ENCODE results near the gene LAPTM4A. TPM values are rescaled to one million over a fixed set of nuclear protein-coding genes. Genes with fewer than 3 reads are reported as not detected.
A peak's percentile ranks its signal among the peaks of the same experiment; 100 is the strongest.

The LAPTM4A gene
- total RNA-seq, 1 donor, result 249 TPM

DNA sequence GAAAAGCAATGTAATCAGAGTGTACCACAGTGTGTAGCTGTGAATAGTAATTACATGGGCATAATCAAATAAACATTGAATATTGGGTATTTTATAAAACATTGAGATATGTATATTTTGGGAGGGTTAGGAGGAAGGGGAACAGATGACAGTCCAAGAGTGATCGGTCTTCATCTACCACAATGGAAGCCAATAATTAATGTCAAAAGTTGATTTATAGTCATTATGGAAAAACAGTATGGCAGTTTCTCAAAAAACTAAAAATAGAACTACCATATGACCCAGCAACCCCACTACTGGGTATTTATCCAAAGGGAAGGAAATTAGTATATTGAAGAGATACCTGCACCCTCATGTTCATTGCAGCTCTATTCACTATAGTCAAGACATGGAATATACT, 5.8 kb upstream of the LAPTM4A start:
- H2AFZ ChIP-seq (ENCODE audit: low read length), result no peak overlapping the region
- H3K4me1 ChIP-seq (ENCODE audit: insufficient read depth, low read length), result peaks cover 17% of the 10 kb centered on the region
- H3K4me3 ChIP-seq (ENCODE audit: insufficient read depth, low read length), result no peak overlapping the region
- H3K36me3 ChIP-seq (ENCODE audit: insufficient read depth, low read length), result no peaks in the 10 kb centered on the region
- H3K9me3 ChIP-seq (ENCODE audit: low read depth, low read length), result no peaks in the 10 kb centered on the region
- DNase-seq (ENCODE audit: insufficient read length, low spot score, missing footprints), result no peak
- H3K4me2 ChIP-seq (ENCODE audit: insufficient read depth, low read length), result no peak overlapping the region
- H4K20me1 ChIP-seq (ENCODE audit: insufficient read depth, low read length), result no peaks in the 10 kb centered on the region
- H3K79me2 ChIP-seq (ENCODE audit: insufficient read depth, low read length), result no peaks in the 10 kb centered on the region
- TF ChIP-seq, protein P1, sequence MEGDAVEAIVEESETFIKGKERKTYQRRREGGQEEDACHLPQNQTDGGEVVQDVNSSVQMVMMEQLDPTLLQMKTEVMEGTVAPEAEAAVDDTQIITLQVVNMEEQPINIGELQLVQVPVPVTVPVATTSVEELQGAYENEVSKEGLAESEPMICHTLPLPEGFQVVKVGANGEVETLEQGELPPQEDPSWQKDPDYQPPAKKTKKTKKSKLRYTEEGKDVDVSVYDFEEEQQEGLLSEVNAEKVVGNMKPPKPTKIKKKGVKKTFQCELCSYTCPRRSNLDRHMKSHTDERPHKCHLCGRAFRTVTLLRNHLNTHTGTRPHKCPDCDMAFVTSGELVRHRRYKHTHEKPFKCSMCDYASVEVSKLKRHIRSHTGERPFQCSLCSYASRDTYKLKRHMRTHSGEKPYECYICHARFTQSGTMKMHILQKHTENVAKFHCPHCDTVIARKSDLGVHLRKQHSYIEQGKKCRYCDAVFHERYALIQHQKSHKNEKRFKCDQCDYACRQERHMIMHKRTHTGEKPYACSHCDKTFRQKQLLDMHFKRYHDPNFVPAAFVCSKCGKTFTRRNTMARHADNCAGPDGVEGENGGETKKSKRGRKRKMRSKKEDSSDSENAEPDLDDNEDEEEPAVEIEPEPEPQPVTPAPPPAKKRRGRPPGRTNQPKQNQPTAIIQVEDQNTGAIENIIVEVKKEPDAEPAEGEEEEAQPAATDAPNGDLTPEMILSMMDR (IDR thresholded peaks at IDR 0.05; ENCODE audit: extremely low read depth, low read depth, low read length), result no peak
- H3K27me3 ChIP-seq (ENCODE audit: insufficient read depth, low read length), result no peaks in the 10 kb centered on the region
- no peak overlapping the region for H3K27ac ChIP-seq (ENCODE audit: low read depth, low read length)

DNA sequence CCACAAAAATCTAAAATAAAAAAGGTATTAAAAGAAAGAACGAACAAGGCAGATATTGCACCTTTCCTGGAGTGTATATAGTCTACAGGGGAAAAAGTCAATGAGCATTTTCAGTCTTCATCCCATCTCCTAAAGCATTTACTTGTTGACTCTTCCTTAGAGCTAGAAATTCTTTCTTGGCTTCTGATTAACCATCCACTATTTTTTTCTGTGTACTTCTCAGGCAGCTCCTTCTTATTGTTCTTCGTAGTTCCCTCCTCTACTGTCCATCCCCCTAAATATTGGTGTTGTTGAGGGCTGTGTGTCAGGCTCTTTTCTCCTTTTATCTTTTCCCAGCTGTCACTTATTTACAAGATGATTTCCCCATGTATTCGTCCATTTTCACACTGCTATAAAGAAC, 3.5 kb upstream of the LAPTM4A start:
- Histone ChIP-seq H2AFZ (ENCODE audit: low read length) (no peak overlapping the region), H3K79me2 (ENCODE audit: insufficient read depth, low read length) (peaks cover 15% of the 10 kb centered on the region), H3K9me3 (ENCODE audit: low read depth, low read length) (no peaks in the 10 kb centered on the region), H3K4me1 (ENCODE audit: insufficient read depth, low read length) (peaks cover 9% of the 10 kb centered on the region), H3K36me3 (ENCODE audit: insufficient read depth, low read length) (no peaks in the 10 kb centered on the region), H3K27me3 (ENCODE audit: insufficient read depth, low read length) (no peaks in the 10 kb centered on the region), H3K27ac (ENCODE audit: low read depth, low read length) (no peak overlapping the region), H4K20me1 (ENCODE audit: insufficient read depth, low read length) (peaks cover 10% of the 10 kb centered on the region), H3K4me2 (ENCODE audit: insufficient read depth, low read length) (no peak overlapping the region), H3K4me3 (ENCODE audit: insufficient read depth, low read length) (no peak overlapping the region)
- no peak for DNase-seq (ENCODE audit: insufficient read length, low spot score, missing footprints)
- TF ChIP-seq, protein P1 (IDR thresholded peaks at IDR 0.05; ENCODE audit: extremely low read depth, low read depth, low read length), result no peak

DNA sequence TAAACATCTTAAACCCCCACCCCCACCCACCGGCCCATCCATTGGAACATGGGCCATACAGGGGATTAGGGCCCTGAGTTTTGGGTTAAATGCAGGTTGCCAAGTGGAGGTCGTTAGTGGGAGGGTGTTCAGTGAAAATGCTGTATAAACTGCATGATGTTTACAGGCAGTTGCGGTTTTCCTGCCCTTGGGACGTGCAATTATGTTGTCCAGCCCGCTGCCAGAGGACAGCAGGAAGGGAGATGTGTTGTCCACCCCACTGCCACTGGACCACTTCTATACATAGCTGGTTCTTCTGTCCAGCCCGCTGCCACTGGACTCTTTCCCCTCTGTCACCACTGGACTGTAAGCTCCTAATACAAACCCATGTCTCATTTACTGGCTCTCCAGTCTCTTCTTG, 2.7 kb upstream of the LAPTM4A start:
- H3K4me3 ChIP-seq (ENCODE audit: insufficient read depth, low read length), result no peak overlapping the region
- H3K27ac ChIP-seq (ENCODE audit: low read depth, low read length), result no peak overlapping the region
- no peaks in the 10 kb centered on the region for H3K36me3 ChIP-seq (ENCODE audit: insufficient read depth, low read length)
- H3K4me2 ChIP-seq (ENCODE audit: insufficient read depth, low read length), result no peak overlapping the region
- no peak overlapping the region for H2AFZ ChIP-seq (ENCODE audit: low read length)
- H3K9me3 ChIP-seq (ENCODE audit: low read depth, low read length), result no peaks in the 10 kb centered on the region
- H4K20me1 ChIP-seq (ENCODE audit: insufficient read depth, low read length), result peaks cover 18% of the 10 kb centered on the region
- TF ChIP-seq, protein P1 (IDR thresholded peaks at IDR 0.05; ENCODE audit: extremely low read depth, low read depth, low read length), result no peak
- H3K4me1 ChIP-seq (ENCODE audit: insufficient read depth, low read length), result peaks cover 17% of the 10 kb centered on the region
- DNase-seq (ENCODE audit: insufficient read length, low spot score, missing footprints), result no peak
- peaks cover 23% of the 10 kb centered on the region for H3K79me2 ChIP-seq (ENCODE audit: insufficient read depth, low read length)
- H3K27me3 ChIP-seq (ENCODE audit: insufficient read depth, low read length), result no peaks in the 10 kb centered on the region

DNA sequence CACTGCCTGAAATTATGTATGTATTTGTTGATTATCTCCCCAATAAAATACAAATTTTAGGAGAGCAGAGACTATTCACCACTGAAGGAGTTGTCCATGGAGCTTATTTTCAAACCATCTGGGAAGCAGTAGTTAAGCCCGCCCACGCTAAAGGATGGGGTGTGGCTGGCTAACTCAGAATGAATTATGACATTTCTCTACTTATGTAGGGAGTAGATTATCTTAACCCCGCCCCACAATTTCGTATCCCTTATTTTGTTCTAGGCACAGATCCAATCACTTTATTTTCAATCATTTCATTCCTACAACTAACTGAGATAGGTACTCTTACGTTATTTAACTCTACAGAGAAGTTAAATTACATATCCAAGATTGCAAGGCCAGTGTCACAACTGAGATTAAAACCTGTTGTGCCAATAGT, 1.4 kb upstream of the LAPTM4A start:
- DNase-seq (ENCODE audit: insufficient read length, low spot score, missing footprints), result peak; percentile 11
- Histone ChIP-seq H3K4me1 (ENCODE audit: insufficient read depth, low read length) (peaks cover 29% of the 10 kb centered on the region), H3K79me2 (ENCODE audit: insufficient read depth, low read length) (peaks cover 36% of the 10 kb centered on the region), H3K9me3 (ENCODE audit: low read depth, low read length) (no peaks in the 10 kb centered on the region), H3K4me2 (ENCODE audit: insufficient read depth, low read length) (peak overlapping the region; percentile 92), H3K36me3 (ENCODE audit: insufficient read depth, low read length) (no peaks in the 10 kb centered on the region), H3K27me3 (ENCODE audit: insufficient read depth, low read length) (no peaks in the 10 kb centered on the region), H4K20me1 (ENCODE audit: insufficient read depth, low read length) (peaks cover 31% of the 10 kb centered on the region), H3K27ac (ENCODE audit: low read depth, low read length) (peak overlapping the region; percentile 99), H3K4me3 (ENCODE audit: insufficient read depth, low read length) (peak overlapping the region; percentile 88), H2AFZ (ENCODE audit: low read length) (no peak overlapping the region)
- TF ChIP-seq, protein P1 (IDR thresholded peaks at IDR 0.05; ENCODE audit: extremely low read depth, low read depth, low read length), result no peak
